Liver (tissue), 9 donors: ENCODE measurements around the gene TJAP1. TPM values are rescaled to one million over a fixed set of nuclear protein-coding genes. Genes with fewer than 3 reads are reported as not detected.
"Not testable (repeated sequence)": the region's sequence is repeated elsewhere in the genome, so short reads cannot be mapped to it uniquely, and the experiment has no call there.

Experiments used
- DNase-seq: peaks from one replicate; pipeline ENCODE4 v3.0.0-alpha.2; 2017; ENCODE audit warnings: low spot score
- H3K27ac ChIP-seq, 2 donors: one replicate each; pipeline ENCODE4 v1.7.0; 2013; ENCODE audit warnings: inconsistent platforms in 2 of 2, low read length in 2 of 2, control low read depth in 1 of 2, low read depth in 1 of 2, mild to moderate bottlenecking in 1 of 2
- H3K27me3 ChIP-seq, 4 donors: one replicate each; pipeline versions ENCODE4 v1.6.1 to v1.7.0; 2013; ENCODE audit warnings: low read length in 3 of 4, inconsistent platforms in 1 of 4, mild to moderate bottlenecking in 1 of 4, moderate library complexity in 1 of 4; ENCODE audit not compliant: control insufficient read depth in 4 of 4, insufficient read depth in 4 of 4
- H3K36me3 ChIP-seq, 4 donors: one replicate each; pipeline versions ENCODE4 v1.6.1 to v1.7.0; 2013; ENCODE audit warnings: low read length in 3 of 4, mild to moderate bottlenecking in 3 of 4, low read depth in 1 of 4, moderate library complexity in 1 of 4; ENCODE audit not compliant: control insufficient read depth in 4 of 4, insufficient read depth in 3 of 4
- H3K4me1 ChIP-seq, 4 donors: one replicate each; pipeline versions ENCODE4 v1.6.1 to v1.7.0; 2013; ENCODE audit warnings: low read length in 3 of 4, mild to moderate bottlenecking in 3 of 4, moderate library complexity in 1 of 4; ENCODE audit not compliant: control insufficient read depth in 4 of 4, insufficient read depth in 4 of 4
- H3K4me3 ChIP-seq, 3 donors: one replicate each; pipeline versions ENCODE4 v1.6.1 to v1.7.0; 2013; ENCODE audit warnings: low read length in 3 of 3, control low read depth in 1 of 3, low read depth in 1 of 3, mild to moderate bottlenecking in 1 of 3
- H3K9ac ChIP-seq, 2 donors: one replicate each; pipeline ENCODE4 v1.7.0; 2013; ENCODE audit warnings: low read length in 2 of 2, mild to moderate bottlenecking in 2 of 2, moderate library complexity in 2 of 2, control low read depth in 1 of 2, low read depth in 1 of 2
- H3K9me3 ChIP-seq, 4 donors: one replicate each; pipeline versions ENCODE4 v1.6.1 to v1.7.0; 2013; ENCODE audit warnings: low read length in 3 of 4; ENCODE audit not compliant: control insufficient read depth in 4 of 4
- EGR1 ChIP-seq, 2 donors: IDR thresholded peaks; 2 replicates each; pipeline ENCODE4 v1.6.1; 2016 to 2018; ENCODE audit warnings: antibody characterized with exemption in 2 of 2, low read depth in 2 of 2
- FOXA2 ChIP-seq: IDR thresholded peaks from 2 replicates; pipeline ENCODE4 v1.6.1; 2016; ENCODE audit warnings: antibody characterized with exemption
- GABPA ChIP-seq, 2 donors: IDR thresholded peaks in 1 of 2; conservative IDR thresholded peaks in 1 of 2; 2 replicates each; pipeline ENCODE4 v1.6.1; 2016; ENCODE audit warnings: antibody characterized with exemption in 2 of 2, mild to moderate bottlenecking in 1 of 2, moderate library complexity in 1 of 2
- HNF4G ChIP-seq: IDR thresholded peaks from 2 replicates; pipeline ENCODE4 v1.6.1; 2016; ENCODE audit warnings: antibody characterized with exemption
- JUND ChIP-seq, 2 donors: IDR thresholded peaks; 2 replicates each; pipeline ENCODE4 v1.6.1; 2016; ENCODE audit warnings: antibody characterized with exemption in 2 of 2
- NR2F2 ChIP-seq: IDR thresholded peaks from 2 replicates; pipeline ENCODE4 v1.6.1; 2016; ENCODE audit warnings: antibody characterized with exemption
- RAD21 ChIP-seq, 2 donors: IDR thresholded peaks; 2 replicates each; pipeline ENCODE4 v1.6.1; 2016; ENCODE audit warnings: antibody characterized with exemption in 2 of 2, mild to moderate bottlenecking in 2 of 2
- RXRA ChIP-seq, 2 donors: IDR thresholded peaks; 2 replicates each; pipeline ENCODE4 v1.6.1; 2017 to 2018; ENCODE audit warnings: antibody characterized with exemption in 2 of 2, mild to moderate bottlenecking in 1 of 2
- SP1 ChIP-seq: IDR thresholded peaks from 2 replicates; pipeline ENCODE4 v1.6.1; 2018; ENCODE audit warnings: antibody characterized with exemption, mild to moderate bottlenecking
- TAF1 ChIP-seq: conservative IDR thresholded peaks from 2 replicates; pipeline ENCODE4 v1.6.1; 2016; ENCODE audit warnings: antibody characterized with exemption, mild to moderate bottlenecking
- WGBS: extraction: QIAGEN DNeasy Blood & Tissue Kit; methylation state at CpG from one replicate; pipeline ENCODE4 v1.1.7; 2013; 5-methylcytosine and 5-hydroxymethylcytosine counted together
- polyA plus RNA-seq, 2 donors: library from polyadenylated mRNA; stranded (reverse) in 1 of 2; unstranded in 1 of 2; fragments of 200-250 nt in 1 of 2; fragments of >200 nt in 1 of 2; fragmentation: Nextera tagmentation in 1 of 2; extraction: Ambion mirVana in 1 of 2; gene quantifications; one replicate each; pipeline versions ENCODE4 v1.2.1 to v1.2.3, GENCODE V29; 2013 to 2015
- total RNA-seq, 2 donors: library from RNA; depleted of rRNA; stranded (reverse); fragments of >200 nt; gene quantifications; one replicate each; pipeline ENCODE4 v1.2.3, GENCODE V29; 2014
- TF ChIP-seq, protein P1 (sequence below): IDR thresholded peaks from 2 replicates; pipeline ENCODE4 v1.6.1; 2016; ENCODE audit warnings: antibody characterized with exemption
- TF ChIP-seq, protein P2 (sequence below): fragments of 150-350 bp; IDR thresholded peaks from 2 replicates; pipeline ENCODE4 v1.5.1; 2017; ENCODE audit warnings: improper control_type of control experiment, low read depth, low read length; ENCODE audit not compliant: missing input control
- TF ChIP-seq, protein P3 (sequence below): IDR thresholded peaks from 2 replicates; pipeline ENCODE4 v1.6.1; 2016; ENCODE audit warnings: antibody characterized with exemption
- TF ChIP-seq, protein P4 (sequence below): IDR thresholded peaks from 2 replicates; pipeline ENCODE4 v1.6.1; 2016; ENCODE audit warnings: antibody characterized with exemption
- donor health status: healthy.
- donor health status: healthy.
- donor health status: healthy.
- donor health status: healthy.
- donor health status: healthy.

TJAP1 gene
- total and polyA plus RNA-seq, 4 donors: 6.9 to 10.3 (median 7.8) TPM

DNA sequence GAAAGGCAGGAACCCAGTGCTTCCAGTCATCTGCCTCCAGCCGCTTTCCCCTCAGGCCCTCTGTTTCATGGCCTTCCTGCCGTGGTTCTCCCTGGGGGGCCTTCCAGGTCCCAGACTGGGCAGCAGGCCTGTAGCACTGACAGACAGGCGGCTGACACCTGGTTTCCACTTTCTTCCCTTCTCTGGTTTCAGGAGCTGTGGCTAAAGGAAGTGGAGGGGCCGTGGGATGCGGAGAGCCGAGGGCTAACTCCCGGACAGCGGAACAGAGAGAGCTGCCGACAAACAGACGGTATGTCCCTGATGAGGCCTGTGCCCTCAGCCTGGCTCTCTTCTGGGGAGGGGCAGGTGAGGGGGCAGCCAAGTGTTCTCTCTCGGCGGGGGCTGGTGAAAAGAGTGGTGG, 20.3 kb downstream of the TJAP1 start:
- Histone ChIP-seq H3K36me3 (peaks cover 5 to 32% (median 15%) of the 10 kb centered on the region in 4 donors), H3K4me3 (no peak overlapping the region), H3K9ac (no peak overlapping the region), H3K9me3 (no peaks in the 10 kb centered on the region), H3K27ac (peak overlapping the region in 1 of 2 donors; percentile 14), H3K4me1 (peaks cover 5 to 46% (median 38%) of the 10 kb centered on the region in 4 donors), H3K27me3 (no peaks in the 10 kb centered on the region)
- TF ChIP-seq, protein P1, sequence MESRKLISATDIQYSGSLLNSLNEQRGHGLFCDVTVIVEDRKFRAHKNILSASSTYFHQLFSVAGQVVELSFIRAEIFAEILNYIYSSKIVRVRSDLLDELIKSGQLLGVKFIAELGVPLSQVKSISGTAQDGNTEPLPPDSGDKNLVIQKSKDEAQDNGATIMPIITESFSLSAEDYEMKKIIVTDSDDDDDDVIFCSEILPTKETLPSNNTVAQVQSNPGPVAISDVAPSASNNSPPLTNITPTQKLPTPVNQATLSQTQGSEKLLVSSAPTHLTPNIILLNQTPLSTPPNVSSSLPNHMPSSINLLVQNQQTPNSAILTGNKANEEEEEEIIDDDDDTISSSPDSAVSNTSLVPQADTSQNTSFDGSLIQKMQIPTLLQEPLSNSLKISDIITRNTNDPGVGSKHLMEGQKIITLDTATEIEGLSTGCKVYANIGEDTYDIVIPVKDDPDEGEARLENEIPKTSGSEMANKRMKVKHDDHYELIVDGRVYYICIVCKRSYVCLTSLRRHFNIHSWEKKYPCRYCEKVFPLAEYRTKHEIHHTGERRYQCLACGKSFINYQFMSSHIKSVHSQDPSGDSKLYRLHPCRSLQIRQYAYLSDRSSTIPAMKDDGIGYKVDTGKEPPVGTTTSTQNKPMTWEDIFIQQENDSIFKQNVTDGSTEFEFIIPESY: no peak
- TF ChIP-seq GABPA (IDR thresholded peaks at IDR 0.05 in 1 of 2, conservative IDR thresholded peaks at IDR 0.05 in 1 of 2): no peak
- no peak for TF ChIP-seq RXRA (IDR thresholded peaks at IDR 0.05)
- TF ChIP-seq, protein P2, sequence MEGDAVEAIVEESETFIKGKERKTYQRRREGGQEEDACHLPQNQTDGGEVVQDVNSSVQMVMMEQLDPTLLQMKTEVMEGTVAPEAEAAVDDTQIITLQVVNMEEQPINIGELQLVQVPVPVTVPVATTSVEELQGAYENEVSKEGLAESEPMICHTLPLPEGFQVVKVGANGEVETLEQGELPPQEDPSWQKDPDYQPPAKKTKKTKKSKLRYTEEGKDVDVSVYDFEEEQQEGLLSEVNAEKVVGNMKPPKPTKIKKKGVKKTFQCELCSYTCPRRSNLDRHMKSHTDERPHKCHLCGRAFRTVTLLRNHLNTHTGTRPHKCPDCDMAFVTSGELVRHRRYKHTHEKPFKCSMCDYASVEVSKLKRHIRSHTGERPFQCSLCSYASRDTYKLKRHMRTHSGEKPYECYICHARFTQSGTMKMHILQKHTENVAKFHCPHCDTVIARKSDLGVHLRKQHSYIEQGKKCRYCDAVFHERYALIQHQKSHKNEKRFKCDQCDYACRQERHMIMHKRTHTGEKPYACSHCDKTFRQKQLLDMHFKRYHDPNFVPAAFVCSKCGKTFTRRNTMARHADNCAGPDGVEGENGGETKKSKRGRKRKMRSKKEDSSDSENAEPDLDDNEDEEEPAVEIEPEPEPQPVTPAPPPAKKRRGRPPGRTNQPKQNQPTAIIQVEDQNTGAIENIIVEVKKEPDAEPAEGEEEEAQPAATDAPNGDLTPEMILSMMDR: no peak
- no peak for TF ChIP-seq FOXA2
- no peak for TF ChIP-seq TAF1
- no peak for TF ChIP-seq NR2F2
- no peak for TF ChIP-seq JUND (IDR thresholded peaks at IDR 0.05)
- no peak for DNase-seq
- 86% methylated on average over 12 of the region's 12 CpGs for WGBS

DNA sequence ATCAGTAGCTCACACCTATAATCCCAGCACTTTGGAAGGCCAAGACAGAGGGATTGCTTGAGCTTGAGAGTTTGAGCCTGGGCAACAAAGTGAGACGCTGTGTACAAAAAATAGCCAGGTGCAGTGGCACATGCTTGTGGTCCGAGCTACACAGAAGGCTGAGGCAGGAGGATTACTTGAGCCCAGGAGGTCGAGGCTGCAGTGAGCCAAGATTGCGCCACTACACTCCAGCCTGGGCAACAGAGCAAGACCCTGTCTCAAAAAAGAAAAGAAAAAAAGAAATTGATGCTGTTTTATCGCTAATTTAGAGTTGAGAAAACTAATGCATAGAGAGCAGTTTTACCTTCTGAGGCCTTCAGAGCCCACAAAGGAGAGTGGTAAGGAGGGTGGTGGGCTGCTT, 20.9 kb downstream of the TJAP1 start:
- H3K9me3 ChIP-seq, H3K27ac ChIP-seq, H3K9ac ChIP-seq, DNase-seq, H3K4me3 ChIP-seq, H3K27me3 ChIP-seq: not testable (repeated sequence)
- H3K36me3 ChIP-seq: peaks cover 7 to 38% (median 21%) of the 10 kb centered on the region in 4 donors
- peaks cover 5 to 42% (median 34%) of the 10 kb centered on the region in 4 donors for H3K4me1 ChIP-seq
- WGBS: 94% methylated on average over 5 of the region's 5 CpGs

DNA sequence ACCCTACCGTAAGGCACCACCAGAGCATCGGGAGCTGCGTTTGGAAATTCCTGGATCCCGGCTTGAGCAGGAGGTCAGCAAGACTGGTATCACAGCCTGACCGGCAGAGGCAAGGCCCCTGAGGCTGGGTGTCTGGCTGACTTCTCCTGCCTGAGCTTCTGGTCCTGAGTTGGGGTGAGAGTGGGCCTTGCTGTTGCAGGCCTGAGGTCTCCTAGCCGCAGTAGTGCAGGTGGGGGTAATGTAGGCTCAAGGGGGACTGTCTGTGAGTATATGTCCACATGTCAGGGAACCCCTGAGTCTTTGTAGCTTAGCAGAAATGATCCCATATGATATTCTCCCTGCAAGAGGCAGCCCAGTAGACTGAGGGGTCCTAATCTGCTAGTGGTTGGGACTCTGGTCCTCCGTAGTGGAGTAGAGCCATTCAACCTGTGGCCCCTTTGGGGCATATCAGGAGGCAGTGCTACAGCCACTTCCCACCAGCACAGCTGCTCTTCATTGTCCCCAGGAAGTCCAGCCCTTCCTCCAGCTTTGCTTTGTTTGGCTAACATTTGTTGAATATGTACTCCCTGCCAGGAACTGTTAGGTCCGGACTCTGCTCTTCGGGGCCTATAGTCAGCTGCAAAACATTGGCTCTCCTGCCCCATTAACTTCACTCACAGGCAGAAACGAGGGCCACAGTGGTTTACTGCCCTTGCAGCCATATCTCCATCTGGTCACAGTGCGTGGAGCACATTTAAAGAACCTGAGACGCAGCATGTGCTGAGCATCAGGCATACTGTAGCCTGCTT, 21.9 kb downstream of the TJAP1 start:
- DNase-seq: no peak
- Histone ChIP-seq H3K36me3 (peaks cover 7 to 44% (median 26%) of the 10 kb centered on the region in 4 donors), H3K9ac (no peak overlapping the region), H3K27me3 (no peaks in the 10 kb centered on the region), H3K4me3 (no peak overlapping the region), H3K27ac (peak overlapping the region; percentile 25 to 71), H3K4me1 (peaks cover 5 to 33% (median 25%) of the 10 kb centered on the region in 4 donors), H3K9me3 (no peaks in the 10 kb centered on the region)
- WGBS: 74% methylated on average over 12 of the region's 12 CpGs
- TF ChIP-seq, protein P1: no peak
- TF ChIP-seq EGR1 (IDR thresholded peaks at IDR 0.05; ENCODE audit: low read depth in 2 of 2): no peak
- TF ChIP-seq, protein P2: no peak
- peak; percentile 89 for TF ChIP-seq SP1
- TF ChIP-seq JUND (IDR thresholded peaks at IDR 0.05): no peak
- no peak for TF ChIP-seq TAF1
- peak; percentile 46 for TF ChIP-seq HNF4G
- peak; percentile 49 to 66 for TF ChIP-seq RXRA (IDR thresholded peaks at IDR 0.05)
- TF ChIP-seq, protein P3, sequence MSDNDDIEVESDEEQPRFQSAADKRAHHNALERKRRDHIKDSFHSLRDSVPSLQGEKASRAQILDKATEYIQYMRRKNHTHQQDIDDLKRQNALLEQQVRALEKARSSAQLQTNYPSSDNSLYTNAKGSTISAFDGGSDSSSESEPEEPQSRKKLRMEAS: no peak
- TF ChIP-seq, protein P4, sequence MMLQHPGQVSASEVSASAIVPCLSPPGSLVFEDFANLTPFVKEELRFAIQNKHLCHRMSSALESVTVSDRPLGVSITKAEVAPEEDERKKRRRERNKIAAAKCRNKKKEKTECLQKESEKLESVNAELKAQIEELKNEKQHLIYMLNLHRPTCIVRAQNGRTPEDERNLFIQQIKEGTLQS: no peak
- TF ChIP-seq FOXA2: peak; percentile 43
- peak in 1 of 2 donors; percentile 56 for TF ChIP-seq RAD21 (IDR thresholded peaks at IDR 0.05)
